A549 treated with dexamethasone at 1 μM for 4 hours (cell line): ENCODE data around the gene ZNF138. TPM values are rescaled to one million over a fixed set of nuclear protein-coding genes. Genes with fewer than 3 reads are reported as not detected.

Experiments
- total RNA-seq: library from RNA; stranded (reverse); fragments of 200-300 nt; extraction: Qiagen RNA extraction; gene quantifications from 5 replicates; pipeline ENCODE4 v1.2.3, GENCODE V29; 2022

The ZNF138 gene
- 2.5 to 3.2 TPM (median 3.0 TPM) in 5 replicates for total RNA-seq

GRCh38 chr7:64794171-64794844, at the start of gene ZNF138:
Gene ZNF138 (plus strand): TSS chr7:64794428. CDS start chr7:64794569, 141 bp downstream.

Other genes with a start within 250 kb of the ZNF138 start
- 1.7 to 2.9 TPM (median 1.8 TPM) in 5 replicates for gene ZNF680, start 231.4 kb upstream of the ZNF138 start, total RNA-seq
- 2.4 to 3.9 TPM (median 3.4 TPM) in 5 replicates for gene ZNF107, start 128.3 kb upstream of the ZNF138 start, total RNA-seq
- gene ZNF273, start 108.8 kb downstream of the ZNF138 start, total RNA-seq, result 1.7 to 2.6 TPM (median 2.3 TPM) in 5 replicates
- gene ZNF117, start 196.6 kb downstream of the ZNF138 start, total RNA-seq, result 0.15 to 0.21 TPM (median 0.17 TPM) in 5 replicates
- gene ERV3-1, start 212.3 kb downstream of the ZNF138 start, total RNA-seq, result 1.9 to 3.7 TPM (median 3.1 TPM) in 5 replicates